ENCODE measurements around the gene DNAH14. TPM values are rescaled to one million over a fixed set of nuclear protein-coding genes. Genes with fewer than 3 reads are reported as not detected.

The DNAH14 gene
- total RNA-seq, 2 experiments from 2014 or later, result 0.27 to 0.34 TPM

DNA sequence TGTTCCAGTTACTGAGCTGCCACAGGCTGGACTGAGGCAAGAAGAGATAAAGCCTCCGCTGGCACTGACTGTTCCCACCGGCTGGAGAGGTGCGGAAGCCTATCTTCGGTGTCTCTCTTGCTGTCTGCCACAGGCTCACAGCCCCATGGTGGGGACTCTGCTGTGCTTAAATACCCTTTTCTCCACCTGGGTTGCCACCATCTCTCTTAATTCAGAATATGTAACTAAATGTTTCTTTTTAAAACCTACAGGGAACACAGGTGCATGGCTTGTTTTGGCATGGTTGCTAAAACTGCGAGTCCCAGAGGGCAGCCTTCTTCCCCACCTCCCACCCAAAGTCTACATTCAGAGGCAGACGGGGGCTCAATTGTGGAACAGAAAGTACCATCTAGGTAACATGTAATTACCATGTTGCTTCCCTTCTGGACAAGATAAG is 506.5 kb downstream of the DNAH14 start:
- intact Hi-C loops (cut with DNase I, micrococcal nuclease), result no loop called here
- Mint-ChIP-seq H3K36me3 (ENCODE audit: low read depth) (no peaks in the 10 kb centered on the region), H3K27ac (no peak overlapping the region), H3K9me3 (no peaks in the 10 kb centered on the region), H3K27me3 (no peaks in the 10 kb centered on the region), H3K4me1 (ENCODE audit: low read depth) (peaks cover under 1% of the 10 kb centered on the region), H3K4me3 (no peak overlapping the region)
- POLR2A ChIA-PET, result no interaction called here
- Histone ChIP-seq H3K9me3 (ENCODE audit: control insufficient read depth in 1 of 2, insufficient read depth in 1 of 2, low read length in 2 of 2) (no peaks in the 10 kb centered on the region), H3K4me1 (ENCODE audit: insufficient read depth, low read length) (no peaks in the 10 kb centered on the region), H3K27me3 (ENCODE audit: control insufficient read depth in 1 of 2, insufficient read depth in 2 of 2, low read length in 2 of 2) (no peaks in the 10 kb centered on the region), H3K27ac (ENCODE audit: low read depth in 1 of 2, low read length in 2 of 2) (no peak overlapping the region), H3K4me3 (ENCODE audit: low read length) (no peak overlapping the region), H3K36me3 (ENCODE audit: insufficient read depth, low read length) (no peaks in the 10 kb centered on the region)
- CTCF ChIA-PET, result no interaction called here
- ATAC-seq (ENCODE audit: poor library complexity) (no peak), DNase-seq (no peak)
- no peak for TF ChIP-seq CTCF (IDR thresholded peaks at IDR 0.05)

GRCh38 chr1:225437710-225438437 is 508.4 kb downstream of the DNAH14 start:
- peak in 1 of 14 experiments; percentile 30 for DNase-seq
- Histone ChIP-seq H3K36me3 (ENCODE audit: insufficient read depth, low read length) (no peaks in the 10 kb centered on the region), H3K4me1 (ENCODE audit: insufficient read depth, low read length) (peaks cover 18% of the 10 kb centered on the region), H3K27me3 (ENCODE audit: control insufficient read depth in 1 of 2, insufficient read depth in 2 of 2, low read length in 2 of 2) (no peaks in the 10 kb centered on the region), H3K4me3 (ENCODE audit: low read length) (no peak overlapping the region), H3K9me3 (ENCODE audit: control insufficient read depth in 1 of 2, insufficient read depth in 1 of 2, low read length in 2 of 2) (no peaks in the 10 kb centered on the region), H3K27ac (ENCODE audit: low read depth in 1 of 2, low read length in 2 of 2) (no peak overlapping the region)
- no peak for ATAC-seq (ENCODE audit: poor library complexity)
- H3K4me1 Mint-ChIP-seq (ENCODE audit: low read depth), result peaks cover 20% of the 10 kb centered on the region
- ChIA-PET POLR2A (no interaction called here), CTCF (no interaction called here)
- H3K36me3 Mint-ChIP-seq (ENCODE audit: low read depth), result no peaks in the 10 kb centered on the region
- H3K4me3 Mint-ChIP-seq, result no peak overlapping the region
- intact Hi-C loops (cut with DNase I, micrococcal nuclease), result no loop called here
- H3K9me3 Mint-ChIP-seq, result no peaks in the 10 kb centered on the region
- no peaks in the 10 kb centered on the region for H3K27me3 Mint-ChIP-seq
- H3K27ac Mint-ChIP-seq, result no peak overlapping the region
- TF ChIP-seq CTCF (IDR thresholded peaks at IDR 0.05), result peak; percentile 14

DNA sequence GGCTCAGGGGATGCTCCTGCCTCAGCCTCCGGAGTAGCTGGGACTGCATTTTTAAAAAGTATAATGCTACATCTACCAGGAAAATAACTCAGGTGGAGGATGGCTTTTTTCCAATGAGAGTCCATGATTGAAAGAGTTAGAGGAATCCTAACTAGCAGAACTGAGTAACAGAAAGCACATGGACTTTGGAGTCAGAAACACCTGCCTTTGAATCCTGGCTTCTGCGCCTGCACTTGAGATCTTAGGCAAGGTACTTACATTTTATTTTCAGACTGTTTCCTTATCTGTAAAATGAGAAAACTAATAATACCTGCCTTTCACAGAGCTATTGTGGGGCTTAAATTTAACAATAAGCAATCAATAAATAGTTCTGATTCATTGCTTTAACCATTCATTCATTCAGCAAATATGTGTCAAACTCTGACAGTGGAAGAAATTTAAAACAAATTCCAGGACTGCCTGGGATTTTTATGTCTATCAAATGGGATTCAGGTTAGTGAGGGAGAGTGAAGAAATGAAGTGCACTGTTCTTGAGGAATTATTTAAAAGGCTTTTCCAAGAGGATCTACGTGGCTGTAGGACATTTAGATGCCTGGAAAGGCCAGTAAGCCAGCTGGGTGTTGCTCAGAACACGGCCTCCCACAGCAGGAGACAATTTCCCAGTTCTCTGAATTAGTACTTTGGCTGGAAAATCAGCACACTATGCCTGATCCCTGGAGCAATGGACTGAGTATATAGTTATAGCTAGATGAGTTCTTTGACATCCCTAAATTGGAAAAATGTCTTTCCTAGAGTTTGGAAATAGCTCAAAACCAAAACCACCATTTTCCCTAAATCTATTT is 511.1 kb downstream of the DNAH14 start:
- CTCF ChIA-PET, result interaction anchor here (1.0 to 1.8 kb wide), 3 partner anchors 12 to 34 kb away, joined by 4 to 5 read pairs (median 4); partner anchors contain the start of gene LBR
- Histone ChIP-seq H3K27ac (ENCODE audit: low read depth in 1 of 2, low read length in 2 of 2) (no peak overlapping the region), H3K36me3 (ENCODE audit: insufficient read depth, low read length) (no peaks in the 10 kb centered on the region), H3K27me3 (ENCODE audit: control insufficient read depth in 1 of 2, insufficient read depth in 2 of 2, low read length in 2 of 2) (no peaks in the 10 kb centered on the region), H3K4me3 (ENCODE audit: low read length) (no peak overlapping the region), H3K4me1 (ENCODE audit: insufficient read depth, low read length) (peaks cover 45% of the 10 kb centered on the region), H3K9me3 (ENCODE audit: control insufficient read depth in 1 of 2, insufficient read depth in 1 of 2, low read length in 2 of 2) (no peaks in the 10 kb centered on the region)
- TF ChIP-seq CTCF (IDR thresholded peaks at IDR 0.05), result no peak
- Mint-ChIP-seq H3K36me3 (ENCODE audit: low read depth) (no peaks in the 10 kb centered on the region), H3K4me3 (no peak overlapping the region), H3K27me3 (no peaks in the 10 kb centered on the region), H3K27ac (no peak overlapping the region), H3K9me3 (no peaks in the 10 kb centered on the region), H3K4me1 (ENCODE audit: low read depth) (peaks cover 44% of the 10 kb centered on the region)
- ATAC-seq (ENCODE audit: poor library complexity) (no peak), DNase-seq (no peak)
- intact Hi-C loops (cut with DNase I, micrococcal nuclease), result loop anchor here in 1 of 2 experiments (10.0 kb wide), 1 partner anchor 744 kb away; the partner anchor contains the start of gene ACBD3
- POLR2A ChIA-PET, result interaction anchor here (0.6 to 9.2 kb wide), 4 partner anchors 14 to 559 kb away, joined by 3 to 280 read pairs (median 4); partner anchors contain the start of gene LBR

Data from CD4-positive, alpha-beta T cell (primary cell).